ENCODE data around the gene FAM47E. TPM values are rescaled to one million over a fixed set of nuclear protein-coding genes. Genes with fewer than 3 reads are reported as not detected.

The FAM47E gene
- total RNA-seq, 1 donor from 2014 or later = 7.0 TPM

- no peak overlapping the region for H3K27ac Mint-ChIP-seq
- H3F3A ChIP-seq (ENCODE audit: low read depth) = peaks cover 2% of the 10 kb centered on the region
- peaks cover under 1% of the 10 kb centered on the region for H3K9me3 ChIP-seq (ENCODE audit: low read depth)
- no peak overlapping the region for H2AFZ ChIP-seq (replicated peaks)
- H4K20me1 ChIP-seq (ENCODE audit: low read depth) = no peaks in the 10 kb centered on the region
- DNase-seq (ENCODE audit: low spot score) = no peak
- H3K27me3 Mint-ChIP-seq (ENCODE audit: insufficient read depth, low read depth) = peaks cover 10% of the 10 kb centered on the region
- H3K4me3 ChIP-seq = no peak overlapping the region
- no peaks in the 10 kb centered on the region for H3K36me3 ChIP-seq
- H3K27ac ChIP-seq = no peak overlapping the region
- peaks cover 4% of the 10 kb centered on the region for H3K4me1 Mint-ChIP-seq
- no peaks in the 10 kb centered on the region for H3K4me1 ChIP-seq
- no peak overlapping the region for H3K4me3 Mint-ChIP-seq
- TF ChIP-seq EZH2phosphoT487 (IDR thresholded peaks at IDR 0.05) = no peak
- no peak for TF ChIP-seq EZH2 (IDR thresholded peaks at IDR 0.05)
- TF ChIP-seq, protein P1, sequence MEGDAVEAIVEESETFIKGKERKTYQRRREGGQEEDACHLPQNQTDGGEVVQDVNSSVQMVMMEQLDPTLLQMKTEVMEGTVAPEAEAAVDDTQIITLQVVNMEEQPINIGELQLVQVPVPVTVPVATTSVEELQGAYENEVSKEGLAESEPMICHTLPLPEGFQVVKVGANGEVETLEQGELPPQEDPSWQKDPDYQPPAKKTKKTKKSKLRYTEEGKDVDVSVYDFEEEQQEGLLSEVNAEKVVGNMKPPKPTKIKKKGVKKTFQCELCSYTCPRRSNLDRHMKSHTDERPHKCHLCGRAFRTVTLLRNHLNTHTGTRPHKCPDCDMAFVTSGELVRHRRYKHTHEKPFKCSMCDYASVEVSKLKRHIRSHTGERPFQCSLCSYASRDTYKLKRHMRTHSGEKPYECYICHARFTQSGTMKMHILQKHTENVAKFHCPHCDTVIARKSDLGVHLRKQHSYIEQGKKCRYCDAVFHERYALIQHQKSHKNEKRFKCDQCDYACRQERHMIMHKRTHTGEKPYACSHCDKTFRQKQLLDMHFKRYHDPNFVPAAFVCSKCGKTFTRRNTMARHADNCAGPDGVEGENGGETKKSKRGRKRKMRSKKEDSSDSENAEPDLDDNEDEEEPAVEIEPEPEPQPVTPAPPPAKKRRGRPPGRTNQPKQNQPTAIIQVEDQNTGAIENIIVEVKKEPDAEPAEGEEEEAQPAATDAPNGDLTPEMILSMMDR (IDR thresholded peaks at IDR 0.05) = no peak
- H3K79me2 ChIP-seq (ENCODE audit: low read depth) = no peaks in the 10 kb centered on the region
- no peak overlapping the region for H3K9ac ChIP-seq
- H3K4me2 ChIP-seq = no peak overlapping the region
- H3K36me3 Mint-ChIP-seq = peaks cover 6% of the 10 kb centered on the region
- peaks cover 16% of the 10 kb centered on the region for H3K9me3 Mint-ChIP-seq
- H3K27me3 ChIP-seq = no peaks in the 10 kb centered on the region
These were observed 60.9 kb downstream of the FAM47E start for GRCh38 chr4:76312457-76312856.

DNA sequence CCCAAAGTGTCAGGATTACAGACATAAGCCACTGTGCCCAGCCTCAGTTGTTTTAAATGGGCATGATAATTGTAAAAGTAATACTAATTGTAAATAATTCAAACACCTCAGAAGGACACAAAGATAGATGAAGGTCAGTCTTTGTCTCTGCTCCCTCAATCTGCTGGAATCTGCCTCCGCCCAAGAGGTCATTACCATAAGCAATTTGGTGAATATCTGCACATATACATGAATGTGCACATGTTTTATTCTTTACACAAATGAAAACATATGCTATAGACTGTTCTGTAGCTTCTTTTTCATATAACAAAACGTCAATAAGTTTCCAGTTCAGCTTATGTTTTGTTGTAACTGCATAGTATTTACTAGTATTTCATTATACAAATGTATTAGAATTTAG lies 62.0 kb downstream of the FAM47E start:
- H3K27me3 Mint-ChIP-seq (ENCODE audit: insufficient read depth, low read depth) = peaks cover 7% of the 10 kb centered on the region

DNA sequence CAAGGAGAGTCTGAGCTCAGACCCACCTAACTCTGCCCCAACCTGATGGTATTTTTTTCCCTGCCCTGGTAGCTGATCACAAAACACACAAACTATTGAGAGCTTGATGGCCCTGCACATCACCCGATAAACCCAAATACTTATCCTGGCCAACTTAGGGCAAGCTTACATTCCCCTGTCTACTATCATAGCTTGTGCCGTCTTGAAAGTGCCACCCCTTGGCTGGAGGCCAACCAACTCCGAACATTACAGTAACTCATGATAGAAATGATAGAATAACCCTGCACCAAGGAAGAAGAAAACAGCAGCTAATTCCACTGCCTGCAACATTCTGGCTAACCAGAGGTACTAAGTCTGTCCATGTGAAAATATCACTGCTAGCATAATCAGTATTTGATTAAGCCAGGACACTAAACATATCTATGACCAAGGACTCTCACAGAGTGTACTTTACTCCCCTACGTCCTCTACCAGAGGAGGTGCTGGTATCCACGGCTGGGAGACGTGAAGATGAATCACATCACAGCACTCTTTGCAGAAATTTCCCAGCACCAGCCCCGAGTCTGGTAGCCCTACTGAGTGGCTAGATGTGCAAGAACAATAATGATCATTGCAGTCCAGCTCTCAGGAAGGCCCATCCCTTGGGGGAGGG lies 63.9 kb downstream of the FAM47E start:
- TF ChIP-seq EZH2 (IDR thresholded peaks at IDR 0.05) (no peak), EZH2phosphoT487 (IDR thresholded peaks at IDR 0.05) (no peak)
- TF ChIP-seq, protein P1 (IDR thresholded peaks at IDR 0.05) = no peak
- DNase-seq (ENCODE audit: low spot score) = no peak
- Mint-ChIP-seq H3K27me3 (ENCODE audit: insufficient read depth, low read depth) (peaks cover 3% of the 10 kb centered on the region), H3K36me3 (no peaks in the 10 kb centered on the region), H3K9me3 (peaks cover 38% of the 10 kb centered on the region), H3K27ac (no peak overlapping the region), H3K4me3 (no peak overlapping the region), H3K4me1 (no peaks in the 10 kb centered on the region)
- Histone ChIP-seq H3K27me3 (no peaks in the 10 kb centered on the region), H4K20me1 (ENCODE audit: low read depth) (no peaks in the 10 kb centered on the region), H3K27ac (no peak overlapping the region), H3K9ac (no peak overlapping the region), H3F3A (ENCODE audit: low read depth) (no peaks in the 10 kb centered on the region), H3K36me3 (no peaks in the 10 kb centered on the region), H2AFZ (replicated peaks) (no peak overlapping the region), H3K4me1 (no peaks in the 10 kb centered on the region), H3K9me3 (ENCODE audit: low read depth) (peaks cover 12% of the 10 kb centered on the region), H3K79me2 (ENCODE audit: low read depth) (no peaks in the 10 kb centered on the region), H3K4me2 (no peak overlapping the region), H3K4me3 (no peak overlapping the region)

More for the DNA sequence above, 62.0 kb downstream of the FAM47E start:
- no peaks in the 10 kb centered on the region for H3F3A ChIP-seq (ENCODE audit: low read depth)
- peaks cover 3% of the 10 kb centered on the region for H3K4me1 Mint-ChIP-seq
- H3K36me3 ChIP-seq = no peaks in the 10 kb centered on the region
- no peaks in the 10 kb centered on the region for H3K27me3 ChIP-seq
- TF ChIP-seq, protein P1 (IDR thresholded peaks at IDR 0.05) = no peak
- TF ChIP-seq EZH2phosphoT487 (IDR thresholded peaks at IDR 0.05) (no peak), EZH2 (IDR thresholded peaks at IDR 0.05) (no peak)
- no peak overlapping the region for H3K9ac ChIP-seq
- H2AFZ ChIP-seq (replicated peaks) = no peak overlapping the region
- no peak overlapping the region for H3K4me2 ChIP-seq
- H4K20me1 ChIP-seq (ENCODE audit: low read depth) = no peaks in the 10 kb centered on the region
- no peak overlapping the region for H3K27ac Mint-ChIP-seq
- H3K4me3 Mint-ChIP-seq = no peak overlapping the region
- peaks cover 6% of the 10 kb centered on the region for H3K36me3 Mint-ChIP-seq
- peaks cover 26% of the 10 kb centered on the region for H3K9me3 Mint-ChIP-seq
- H3K4me3 ChIP-seq = no peak overlapping the region
- no peaks in the 10 kb centered on the region for H3K79me2 ChIP-seq (ENCODE audit: low read depth)
- no peak for DNase-seq (ENCODE audit: low spot score)
- no peak overlapping the region for H3K27ac ChIP-seq
- H3K9me3 ChIP-seq (ENCODE audit: low read depth) = peaks cover 6% of the 10 kb centered on the region
- no peaks in the 10 kb centered on the region for H3K4me1 ChIP-seq
